ENCODE data around the gene SEZ6.

DNA sequence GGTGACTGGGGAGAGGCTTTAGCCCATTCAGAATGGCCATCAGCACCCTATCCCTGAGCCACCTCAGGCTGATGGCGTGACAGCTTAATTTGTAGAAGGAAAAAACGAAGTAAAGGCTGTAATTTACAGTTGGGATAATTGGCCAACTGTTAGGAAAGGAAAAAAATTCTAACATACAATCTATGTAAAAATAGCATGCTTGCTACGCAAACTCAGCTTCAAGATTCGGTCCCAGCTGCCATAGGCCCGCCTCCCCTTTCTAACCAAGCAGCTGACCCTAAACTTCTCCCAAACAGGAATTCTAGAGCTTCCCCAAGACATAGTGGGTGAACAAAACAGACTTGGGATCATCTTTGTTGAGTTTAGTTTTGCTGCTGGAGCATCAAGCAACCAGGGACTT is 4.9 kb downstream of the SEZ6 start:
- TF ChIP-seq, protein P1, sequence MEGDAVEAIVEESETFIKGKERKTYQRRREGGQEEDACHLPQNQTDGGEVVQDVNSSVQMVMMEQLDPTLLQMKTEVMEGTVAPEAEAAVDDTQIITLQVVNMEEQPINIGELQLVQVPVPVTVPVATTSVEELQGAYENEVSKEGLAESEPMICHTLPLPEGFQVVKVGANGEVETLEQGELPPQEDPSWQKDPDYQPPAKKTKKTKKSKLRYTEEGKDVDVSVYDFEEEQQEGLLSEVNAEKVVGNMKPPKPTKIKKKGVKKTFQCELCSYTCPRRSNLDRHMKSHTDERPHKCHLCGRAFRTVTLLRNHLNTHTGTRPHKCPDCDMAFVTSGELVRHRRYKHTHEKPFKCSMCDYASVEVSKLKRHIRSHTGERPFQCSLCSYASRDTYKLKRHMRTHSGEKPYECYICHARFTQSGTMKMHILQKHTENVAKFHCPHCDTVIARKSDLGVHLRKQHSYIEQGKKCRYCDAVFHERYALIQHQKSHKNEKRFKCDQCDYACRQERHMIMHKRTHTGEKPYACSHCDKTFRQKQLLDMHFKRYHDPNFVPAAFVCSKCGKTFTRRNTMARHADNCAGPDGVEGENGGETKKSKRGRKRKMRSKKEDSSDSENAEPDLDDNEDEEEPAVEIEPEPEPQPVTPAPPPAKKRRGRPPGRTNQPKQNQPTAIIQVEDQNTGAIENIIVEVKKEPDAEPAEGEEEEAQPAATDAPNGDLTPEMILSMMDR (conservative IDR thresholded peaks at IDR 0.05 in 1 of 2, IDR thresholded peaks at IDR 0.05 in 1 of 2; ENCODE audit: extremely low read depth in 1 of 2, insufficient read depth in 1 of 2, low read depth in 1 of 2, low read length in 2 of 2): no peak
- TF ChIP-seq EZH2 (IDR thresholded peaks at IDR 0.05; ENCODE audit: borderline replicate concordance, low read length): no peak

Measured in mammary epithelial cell (primary cell).